HepG2 (cell line): ENCODE data around the gene PSMB3. TPM values are rescaled to one million over a fixed set of nuclear protein-coding genes. Genes with fewer than 3 reads are reported as not detected.
A peak's percentile ranks its signal among the peaks of the same experiment; 100 is the strongest.

ENCODE experiments used
- ARHGAP35 ChIP-seq: sonication (generic); formaldehyde crosslinking; IDR thresholded peaks from 2 replicates; pipeline ENCODE4 v1.9.0; 2022; ENCODE audit warnings: mild to moderate bottlenecking, inconsistent platforms, moderate library complexity, missing genetic modification reagents, borderline replicate concordance
- CREBL2 ChIP-seq: sonication (generic); formaldehyde crosslinking; IDR thresholded peaks from 2 replicates; pipeline ENCODE4 v1.8.1; 2023; ENCODE audit warnings: missing genetic modification reagents, mild to moderate bottlenecking, borderline replicate concordance
- DR1 ChIP-seq: sonication (generic); formaldehyde crosslinking; IDR thresholded peaks from 2 replicates; pipeline ENCODE4 v1.8.0; 2021; ENCODE audit warnings: mild to moderate bottlenecking, missing genetic modification reagents, inconsistent platforms
- MATR3 ChIP-seq: sonication (generic); formaldehyde crosslinking; IDR thresholded peaks from 2 replicates; pipeline ENCODE4 v1.4.0; 2020; ENCODE audit warnings: missing genetic modification reagents
- MIER2 ChIP-seq: IDR thresholded peaks from 2 replicates; pipeline ENCODE4 v1.6.1; 2016; ENCODE audit warnings: missing biosample characterization, missing genetic modification reagents
- NFE2 ChIP-seq: sonication (generic); formaldehyde crosslinking; IDR thresholded peaks from 2 replicates; pipeline ENCODE4 v1.4.0; 2020; ENCODE audit warnings: missing genetic modification reagents
- PCBP2 ChIP-seq: fragments of 200-400 bp; formaldehyde crosslinking; optimal IDR thresholded peaks from 2 replicates; pipeline ENCODE3; 2018; ENCODE audit warnings: low read length, low read depth; ENCODE audit not compliant: poor library complexity, severe bottlenecking
- PREB ChIP-seq: sonication (generic); formaldehyde crosslinking; IDR thresholded peaks from 2 replicates; pipeline ENCODE4 v1.4.0; 2020; ENCODE audit warnings: missing genetic modification reagents
- PRMT3 ChIP-seq: sonication (generic); formaldehyde crosslinking; IDR thresholded peaks from 2 replicates; pipeline ENCODE4 v1.8.1; 2022; ENCODE audit warnings: low read depth, mild to moderate bottlenecking, moderate library complexity, missing genetic modification reagents, borderline replicate concordance
- RFXANK ChIP-seq: IDR thresholded peaks from 2 replicates; pipeline ENCODE4 v1.6.1; 2016
- RFXAP ChIP-seq: sonication (generic); formaldehyde crosslinking; IDR thresholded peaks from 2 replicates; pipeline ENCODE4 v1.4.0; 2020; ENCODE audit warnings: missing genetic modification reagents, borderline replicate concordance
- ZBTB25 ChIP-seq: IDR thresholded peaks from 2 replicates; pipeline ENCODE4 v1.6.1; 2018; ENCODE audit warnings: missing genetic modification reagents
- ZNF407 ChIP-seq: sonication (generic); formaldehyde crosslinking; IDR thresholded peaks from one replicate; pipeline ENCODE4 v1.5.1; 2020; ENCODE audit warnings: mild to moderate bottlenecking, missing genetic modification reagents; ENCODE audit errors: not compliant biosample characterization
- ZNF513 ChIP-seq: sonication (generic); formaldehyde crosslinking; conservative IDR thresholded peaks from 2 replicates; pipeline ENCODE4 v1.5.0; 2020; ENCODE audit warnings: missing genetic modification reagents
- ZNF691 ChIP-seq: sonication (generic); formaldehyde crosslinking; IDR thresholded peaks from 2 replicates; pipeline ENCODE4 v1.4.0; 2020; ENCODE audit warnings: missing genetic modification reagents, low read depth, mild to moderate bottlenecking, borderline replicate concordance
- ZSCAN30 ChIP-seq: sonication (generic); formaldehyde crosslinking; IDR thresholded peaks from 2 replicates; pipeline ENCODE4 v1.5.0; 2020; ENCODE audit warnings: mild to moderate bottlenecking, missing genetic modification reagents
- polyA plus RNA-seq, 8 experiments: library from polyadenylated mRNA; depleted of rRNA in 3 of 8; stranded (reverse) in 7 of 8; unstranded in 1 of 8; fragments of >200 nt; fragmentation: Illumina TruSeq in 4 of 8; extraction: Trizol in 4 of 8; gene quantifications; 2 replicates each; pipeline versions ENCODE4 v1.2.1 to v1.2.3, GENCODE V29; 2011 to 2016; ENCODE audit warnings: low read depth in 4 of 8, missing spikeins in 1 of 8, mixed read lengths in 1 of 8; ENCODE audit not compliant: insufficient read depth in 1 of 8
- total RNA-seq, 5 experiments: library from RNA; depleted of rRNA; stranded (reverse); fragments of >200 nt; fragmentation: Illumina TruSeq; extraction: Trizol; gene quantifications; 2 replicates each; pipeline ENCODE4 v1.2.3, GENCODE V29; 2016; ENCODE audit warnings: low read depth in 1 of 5

PSMB3 gene
- total and polyA plus RNA-seq, 2 of the 13 experiments (the other 11 are each of a cell fraction or from before 2014, with no cell fraction given): 366 to 517 TPM

GRCh38 chr17:38751808-38752307, 683 bp upstream of the PSMB3 start (continued):
- TF ChIP-seq RFXAP (CRISPR knock-in tag) (peak; percentile 74; the same call in 1 of the 2 replicates), DR1 (no peak), ARHGAP35 (CRISPR knock-in tag) (0 out of 2 replicates have a peak, but pooled peaks have one; percentile 23), ZNF691 (peak; percentile 81; the same call in 1 of the 2 replicates), MATR3 (CRISPR knock-in tag) (no peak), RFXANK (CRISPR knock-in tag) (peak; percentile 35; the same call in 1 of the 2 replicates), PCBP2 (no peak), ZBTB25 (CRISPR knock-in tag) (0 out of 2 replicates have a peak, but pooled peaks have one; percentile 57), PREB (CRISPR knock-in tag) (no peak), NFE2 (CRISPR knock-in tag) (no peak), MIER2 (CRISPR knock-in tag) (peak; percentile 67; the same call in 1 of the 2 replicates), ZSCAN30 (CRISPR knock-in tag) (no peak), ZNF407 (CRISPR knock-in tag) (no peak), ZNF513 (CRISPR knock-in tag) (no peak), PRMT3 (CRISPR knock-in tag) (0 out of 2 replicates have a peak, but pooled peaks have one; percentile 72), CREBL2 (CRISPR knock-in tag) (no peak)
